Activated gamma-delta T cell treated with Interleukin-2 at 50 U/mL for 16 hours (primary cell): Measurements from ENCODE around the gene TOP1.

Experiments used
- DNase-seq: peaks from one replicate; pipeline ENCODE4 v3.0.0-alpha.2; 2020

TOP1 gene

DNA sequence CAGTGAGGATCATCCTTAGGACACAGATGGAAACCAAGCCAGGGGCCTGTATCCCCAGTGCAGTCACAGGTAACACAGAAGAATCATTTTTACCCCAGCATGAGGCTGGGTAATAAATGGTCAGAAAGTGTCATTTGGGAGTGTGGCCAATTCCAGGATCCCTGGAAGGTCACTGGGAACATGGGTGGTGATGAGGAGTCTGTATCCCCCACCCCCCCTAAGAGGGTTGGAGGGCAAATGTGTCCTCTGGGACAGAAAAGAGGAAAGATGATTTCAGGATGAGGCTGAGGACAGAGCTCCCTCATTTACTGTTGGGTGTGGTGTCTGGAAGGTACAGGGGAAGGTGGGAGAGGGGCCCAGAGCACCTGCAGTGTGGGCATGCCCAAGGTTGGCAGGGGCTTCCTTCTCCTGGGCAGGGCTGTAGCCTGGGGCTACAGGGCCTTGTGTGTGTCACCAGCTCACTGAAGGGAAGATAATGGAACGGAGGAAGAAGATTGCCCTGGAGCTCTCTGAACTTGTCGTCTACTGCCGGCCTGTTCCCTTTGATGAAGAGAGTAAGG, 143.2 kb downstream of the TOP1 start:
- DNase-seq, result no peak

- DNase-seq, result no peak
These were observed 143.9 kb downstream of the TOP1 start for GRCh38 chr20:41172296-41173140.

GRCh38 chr20:41173161-41173721, 144.6 kb downstream of the TOP1 start:
- DNase-seq, result peak; percentile 70

DNA sequence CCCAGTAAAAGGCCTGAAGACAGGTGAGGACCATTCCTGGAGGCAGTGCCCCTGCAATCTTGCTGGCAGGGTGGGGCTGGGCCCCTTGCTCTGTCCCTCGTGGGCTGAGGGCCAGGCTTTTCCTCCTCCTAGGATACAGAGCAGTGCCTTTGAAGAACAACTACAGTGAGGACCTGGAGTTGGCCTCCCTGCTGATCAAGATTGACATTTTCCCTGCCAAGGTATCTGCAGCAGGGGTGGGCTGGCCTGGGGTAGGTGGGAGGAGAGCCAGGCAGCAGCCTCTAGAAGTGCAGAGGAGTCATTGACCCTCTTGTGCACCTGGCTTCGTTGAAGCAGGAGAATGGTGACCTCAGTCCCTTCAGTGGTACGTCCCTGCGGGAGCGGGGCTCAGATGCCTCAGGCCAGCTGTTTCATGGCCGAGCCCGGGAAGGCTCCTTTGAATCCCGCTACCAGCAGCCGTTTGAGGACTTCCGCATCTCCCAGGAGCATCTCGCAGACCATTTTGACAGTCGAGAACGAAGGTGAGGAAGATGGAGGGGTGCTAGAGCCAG, 145.2 kb downstream of the TOP1 start:
- DNase-seq, result no peak
